Heart left ventricle (tissue), 13 donors: ENCODE results near the gene CNNM3.

Source experiments
- CTCF ChIP-seq, 12 donors: fragments of 200-600 bp; sonication (generic) in 4 of 12; IDR thresholded peaks; one replicate each; pipeline versions ENCODE4 v1.5.0 to v1.8.0; 2018 to 2022; ENCODE audit warnings: antibody characterized with exemption in 12 of 12, mild to moderate bottlenecking in 5 of 12
- POLR2A ChIP-seq, 2 donors: fragments of 450-650 bp; IDR thresholded peaks; one replicate each; pipeline ENCODE4 v1.6.1; 2017; ENCODE audit warnings: antibody characterized with exemption in 2 of 2, mild to moderate bottlenecking in 2 of 2, moderate library complexity in 2 of 2
- donor health status: ischemic (EF 13 %, LVEDD 7.1; RV severe dilation, severe dysfunction).
- donor health status: DM: no; HTN: yes; CAD: no.
- donor health status: DM: no; HTN: no; CAD: no.
- donor health status: ischemic (EF 25% LVEDD 6.9; RV normal size, moderate dysfunction).
- donor health status: ischemic (EF 25% LVEDD 5.7; RV mildly dilated, moderate dysfunction).
- donor health status: ischemic (EF 35%, LVEDD 5.7; RV mildly dilated, moderate dysfunction).
- donor health status: nonischemic (EF 11% LVEDD 7.7; RV severe dilation, severe dysfunction).
- donor health status: DM: yes; HTN: yes; CAD: no.
- donor health status: PGD.
- donor health status: ischemic (EF 29% LVEDD 5.4; RV normal size, mild dysfunction).
- donor health status: nonischemic (EF 23%, LVEDD 6.1; RV moderate dilation, normal function).

- TF ChIP-seq CTCF (IDR thresholded peaks at IDR 0.05) (no peak), POLR2A (IDR thresholded peaks at IDR 0.05) (no peak)
Observed at GRCh38 chr2:96877631-96878092, 61.6 kb downstream of the CNNM3 start.
